Activated CD4-positive, CD25-positive, alpha-beta regulatory T cell treated with anti-CD3 and anti-CD28 coated beads, Interleukin-2, amount 50 U/mL, for 24 hours (primary cell): Measurements from ENCODE around the gene VPS36.
"Not testable (repeated sequence)": the region's sequence is repeated elsewhere in the genome, so short reads cannot be mapped to it uniquely, and the experiment has no call there.

ENCODE experiments used
- ATAC-seq, 2 donors: fragments of 150-1000 bp; cut with Tn5 transposase; one replicate each; pipeline ENCODE4 v1.10.0; 2021; ENCODE audit warnings: mild to moderate bottlenecking in 1 of 2, moderate library complexity in 1 of 2

VPS36 gene

GRCh38 chr13:52374873-52375411 lies 75.5 kb downstream of the VPS36 start:
- ATAC-seq, result no peak

GRCh38 chr13:52374389-52374788 lies 76.0 kb downstream of the VPS36 start:
- ATAC-seq, result no peak

DNA sequence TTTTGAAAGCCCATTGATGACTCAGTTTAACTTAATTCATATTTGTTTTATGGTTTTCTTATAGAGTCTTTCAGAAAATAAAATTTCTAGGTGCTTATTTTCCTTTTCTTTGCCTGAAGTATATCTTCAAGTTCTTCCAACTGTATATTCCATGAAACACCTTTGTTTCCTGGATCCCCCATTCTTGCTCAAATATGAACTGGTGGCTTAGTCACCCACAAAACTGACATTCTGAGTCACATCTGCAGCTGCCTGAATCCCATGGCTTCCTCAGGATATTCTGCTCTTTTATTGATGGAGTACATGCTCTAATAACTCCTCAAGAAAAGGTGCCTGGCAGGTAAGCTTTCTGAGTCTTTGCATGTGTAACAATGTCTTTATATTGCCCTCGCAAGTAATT lies 77.2 kb downstream of the VPS36 start:
- ATAC-seq, result not testable (repeated sequence)

DNA sequence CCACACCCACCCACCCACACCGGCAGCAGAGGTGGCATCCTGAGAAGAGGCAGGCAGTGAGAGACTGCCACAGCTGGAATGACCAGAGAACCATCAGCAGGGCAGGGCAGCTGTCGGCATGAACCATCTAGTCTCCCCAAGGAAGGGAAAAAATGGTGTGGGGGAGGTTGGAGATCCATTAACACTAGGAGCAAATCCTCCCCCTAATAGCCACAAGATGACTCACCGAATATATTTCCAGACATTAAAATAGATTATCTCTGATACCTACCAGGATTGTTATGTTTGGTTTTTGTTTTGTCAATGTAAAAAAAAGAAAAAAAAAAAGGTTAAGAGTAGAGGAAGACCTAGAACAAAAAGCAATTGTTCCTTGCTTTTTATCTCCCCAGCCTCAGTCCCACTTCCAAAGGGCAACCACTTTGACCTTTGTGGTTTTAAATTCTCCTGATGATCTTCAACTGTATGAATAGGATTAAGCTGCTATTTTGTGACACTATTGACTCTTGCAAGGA lies 78.6 kb downstream of the VPS36 start:
- no peak for ATAC-seq

DNA sequence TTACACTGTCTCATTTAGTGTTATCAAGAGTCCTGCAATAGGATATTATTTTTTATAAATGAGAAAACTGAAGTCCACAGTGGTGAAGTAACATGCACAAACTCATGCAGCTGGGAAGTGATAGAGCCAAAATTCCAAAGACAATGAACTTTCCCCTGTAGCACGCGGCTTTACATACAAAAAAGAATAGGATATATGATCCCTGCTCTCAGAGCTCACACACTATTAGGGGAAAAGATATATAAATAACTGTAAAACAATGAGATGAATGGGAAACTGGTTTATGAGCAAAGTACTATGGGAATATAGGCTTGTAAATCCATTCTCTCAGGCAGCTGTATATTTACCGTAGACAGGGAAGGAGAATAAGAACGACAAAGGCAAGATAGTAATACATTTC lies 84.1 kb downstream of the VPS36 start:
- no peak for ATAC-seq
